HG03139 (cell line): ENCODE results near the gene ITGAD.

Experiments
- ATAC-seq: cut with Tn5 transposase; IDR thresholded peaks from one replicate; pipeline ENCODE4 v1.9.1; 2021; ENCODE audit not compliant: unreplicated experiment

The ITGAD gene

GRCh38 chr16:31458844-31459686 lies 65.9 kb downstream of the ITGAD start, which contains the start of gene ARMC5:
TSS of gene ARMC5 (plus strand) at chr16:31459501. CDS start at chr16:31459525, 24 bp downstream.
- ATAC-seq, result peak; percentile 60

GRCh38 chr16:31459687-31460581 lies 66.8 kb downstream of the ITGAD start:
- ATAC-seq, result peak; percentile 57

GRCh38 chr16:31460582-31461002 lies 67.5 kb downstream of the ITGAD start:
- no peak for ATAC-seq

- no peak for ATAC-seq
These were observed 68.2 kb downstream of the ITGAD start for GRCh38 chr16:31461201-31461920.

- ATAC-seq, result no peak
These were observed 69.0 kb downstream of the ITGAD start for GRCh38 chr16:31461921-31462804.

- ATAC-seq, result no peak
These were observed 71.2 kb downstream of the ITGAD start for GRCh38 chr16:31464348-31464769.

- no peak for ATAC-seq
These were observed 71.7 kb downstream of the ITGAD start for GRCh38 chr16:31464781-31465260.

GRCh38 chr16:31465788-31466370 lies 72.7 kb downstream of the ITGAD start:
- no peak for ATAC-seq

GRCh38 chr16:31466381-31466841 lies 73.3 kb downstream of the ITGAD start:
- no peak for ATAC-seq

- ATAC-seq, result peak; percentile 86
These were observed 74.1 kb downstream of the ITGAD start for GRCh38 chr16:31467151-31467773.

- ATAC-seq, result no peak
These were observed 74.7 kb downstream of the ITGAD start for GRCh38 chr16:31467858-31468257.

- ATAC-seq, result no peak
These were observed 77.5 kb downstream of the ITGAD start for GRCh38 chr16:31470615-31471014.

GRCh38 chr16:31471241-31471874 lies 78.2 kb downstream of the ITGAD start:
- ATAC-seq, result no peak

GRCh38 chr16:31471875-31472708 lies 79.0 kb downstream of the ITGAD start, which contains the start of gene TGFB1I1:
TSS of gene TGFB1I1 (plus strand) at chr16:31472152. CDS start at chr16:31472189, 37 bp downstream.
- ATAC-seq, result no peak

GRCh38 chr16:31472709-31473203 lies 79.6 kb downstream of the ITGAD start:
- ATAC-seq, result no peak

- no peak for ATAC-seq
These were observed 80.3 kb downstream of the ITGAD start for GRCh38 chr16:31473264-31473984.
